NCI-H1048 (cell line): ENCODE data around the gene BATF3.

Experiments used
- DNase-seq: peaks from one replicate; lab custom pipeline; 2025; lab: John Stamatoyannopoulos, UW

Gene BATF3

DNA sequence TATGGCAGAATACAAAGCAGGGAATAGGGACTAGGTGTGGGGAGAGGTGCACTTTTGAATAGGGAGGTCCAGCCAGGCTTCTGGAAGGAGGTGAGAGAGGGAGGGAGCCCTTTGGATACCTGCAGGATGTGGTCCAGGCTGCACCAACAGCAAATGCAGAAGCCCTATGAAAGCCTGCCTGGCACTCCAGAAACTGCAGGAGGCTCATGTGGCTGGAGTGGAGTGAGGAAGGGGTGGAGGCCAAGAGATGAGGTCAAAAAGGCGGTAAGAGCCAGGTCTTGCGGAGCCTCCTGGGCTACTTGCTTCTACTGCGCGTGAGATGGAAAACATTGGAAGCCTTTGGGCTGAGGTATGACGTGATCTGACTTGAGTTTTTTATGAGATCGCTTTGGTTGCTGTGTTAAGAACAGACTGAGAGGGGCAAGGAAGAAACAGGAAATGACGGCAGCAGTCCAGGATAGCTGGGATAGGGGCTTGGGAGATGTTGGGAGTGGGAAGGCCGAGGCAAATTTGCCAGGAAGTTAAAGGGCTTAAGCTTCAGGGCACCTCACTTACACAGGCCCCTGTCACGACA, 4.4 kb upstream of the BATF3 start:
- no peak for DNase-seq

DNA sequence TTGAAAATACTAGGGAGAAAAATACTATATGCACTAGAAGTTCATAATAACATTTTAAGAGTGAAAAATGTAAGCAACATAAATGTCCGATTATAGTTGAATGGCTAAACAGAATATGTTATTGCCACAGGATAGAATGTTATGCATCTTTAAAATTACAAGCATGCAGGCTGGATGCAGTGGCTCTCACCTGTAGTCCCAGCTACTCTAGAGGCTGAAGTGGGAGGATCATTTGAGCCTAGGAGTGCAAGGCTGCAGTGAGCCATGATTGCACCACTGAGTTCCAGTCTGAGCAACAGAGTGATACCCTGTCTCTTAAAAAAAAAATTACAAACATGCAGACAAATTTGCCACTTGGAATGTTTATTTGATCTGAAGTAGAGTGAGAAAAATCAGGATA, 3.0 kb upstream of the BATF3 start:
- no peak for DNase-seq

DNA sequence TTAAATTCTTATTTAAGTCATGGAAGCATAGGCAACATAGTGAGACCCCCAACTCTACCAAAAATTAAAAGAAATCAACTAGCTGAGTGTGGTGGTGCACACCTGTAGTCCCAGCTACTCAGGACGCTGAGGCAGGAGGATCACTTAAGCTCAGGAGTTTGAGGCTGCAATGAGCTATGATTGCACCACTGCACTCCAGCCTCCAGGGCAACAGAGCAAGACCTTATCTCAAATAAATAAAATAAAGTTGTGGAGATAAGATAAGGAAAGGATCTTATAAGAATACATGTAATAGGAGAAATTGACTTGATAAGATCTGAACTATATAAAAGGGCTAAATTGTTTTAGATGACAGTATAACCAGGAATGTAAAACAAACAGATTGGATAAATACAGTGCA, 2.3 kb upstream of the BATF3 start:
- DNase-seq, result no peak

DNA sequence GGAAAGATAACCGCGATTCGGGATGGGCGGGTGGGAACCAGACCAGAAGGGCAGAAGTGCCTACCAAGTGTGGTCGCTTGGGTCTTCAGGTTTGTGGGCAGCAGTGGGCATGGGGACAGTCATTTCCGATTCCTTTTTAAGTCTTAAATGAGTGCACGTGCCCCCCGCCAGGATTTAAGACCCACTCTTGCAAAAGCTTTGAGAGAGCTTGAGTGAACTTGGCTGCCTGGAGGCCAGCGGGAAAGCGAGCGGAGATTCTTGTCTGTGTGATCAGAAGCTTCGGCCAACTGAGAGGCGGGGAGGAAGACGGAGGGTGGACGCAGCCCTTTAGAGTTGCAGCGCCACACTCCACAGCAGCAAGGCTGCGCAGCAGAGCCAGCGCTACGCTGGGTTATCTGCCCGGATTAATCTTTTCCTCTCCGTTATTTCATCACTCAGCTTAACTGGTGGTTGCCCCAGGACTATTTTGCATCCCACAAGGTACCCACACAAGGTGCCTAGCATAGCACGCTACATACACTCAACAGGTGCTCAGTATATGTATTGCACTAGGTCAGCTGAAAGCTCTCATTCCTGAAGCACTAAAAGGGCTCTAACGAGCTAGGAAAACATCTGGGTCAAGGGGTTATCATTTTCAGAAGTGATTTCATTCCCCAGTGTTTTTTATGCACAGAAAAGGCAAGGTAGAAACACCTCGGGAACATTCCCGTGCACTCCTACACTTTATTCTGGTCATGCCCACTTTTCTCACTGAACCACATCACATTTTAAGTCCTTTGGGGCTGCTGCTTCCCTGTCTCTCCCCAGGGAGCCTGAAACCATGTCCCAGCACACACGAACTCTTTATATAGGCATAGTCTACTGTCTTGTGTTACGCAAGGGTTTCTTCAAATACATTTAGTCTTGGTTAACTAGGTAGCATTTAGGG, 1.5 kb upstream of the BATF3 start:
- no peak for DNase-seq

DNA sequence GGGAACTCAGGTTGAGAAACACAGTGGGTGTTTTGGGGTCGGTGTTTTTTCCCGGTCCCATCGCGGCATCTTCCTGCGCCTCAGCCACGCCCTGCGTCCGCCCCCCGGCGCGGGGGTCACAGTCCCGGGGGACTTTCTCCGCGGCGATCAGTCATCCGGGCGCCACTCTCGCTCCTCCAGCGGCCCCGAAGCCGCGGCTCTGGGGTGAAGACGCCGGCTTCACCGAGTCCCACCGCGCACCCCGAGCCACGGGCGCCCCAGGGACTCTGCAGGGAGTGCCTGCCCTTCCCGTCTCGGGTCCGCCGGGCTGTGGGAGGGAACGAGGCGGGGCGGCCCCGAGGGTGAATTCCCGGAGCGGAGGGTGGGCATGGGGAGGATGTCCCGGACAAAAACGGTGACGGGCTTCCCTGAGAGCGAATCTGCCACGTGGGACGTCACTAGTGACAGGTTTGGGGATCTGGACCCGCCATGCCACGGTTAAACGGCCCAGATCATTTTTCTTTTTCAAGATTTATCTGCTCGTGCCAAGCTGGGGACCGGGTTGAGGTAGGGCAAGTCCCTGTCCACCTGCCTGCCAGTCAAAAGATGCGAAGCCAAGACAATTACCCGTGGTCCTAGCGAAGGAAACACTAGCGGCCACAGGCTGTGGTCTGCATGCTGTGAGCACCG, 717 bp upstream of the BATF3 start:
- DNase-seq, result no peak

DNA sequence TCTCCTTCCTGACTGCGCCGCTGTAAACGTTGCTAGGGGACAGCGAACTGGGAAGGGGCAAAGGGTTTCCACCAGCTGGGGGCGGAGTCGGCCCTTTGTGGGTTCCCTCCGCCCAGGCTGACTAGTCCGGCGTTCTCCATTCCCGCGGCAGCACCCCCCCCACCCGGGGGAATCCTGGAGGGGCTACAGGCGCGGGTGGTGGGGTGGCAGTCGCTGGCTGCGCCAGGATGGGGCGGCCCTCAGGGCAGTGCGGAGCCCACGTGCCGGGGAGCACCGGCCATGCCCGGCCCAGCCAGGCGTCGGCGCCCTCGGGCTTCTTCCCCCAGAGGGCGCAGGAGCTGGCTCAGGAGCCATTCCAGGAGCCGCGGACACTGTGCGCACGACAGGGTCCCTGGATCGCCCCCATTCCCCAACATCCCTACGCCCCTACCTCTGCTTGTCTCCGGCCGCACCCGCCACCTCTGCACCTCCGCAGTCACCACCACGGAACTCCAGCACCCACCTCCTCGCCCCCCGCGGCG, 476 bp downstream of the BATF3 start:
- peak; percentile 51 for DNase-seq

DNA sequence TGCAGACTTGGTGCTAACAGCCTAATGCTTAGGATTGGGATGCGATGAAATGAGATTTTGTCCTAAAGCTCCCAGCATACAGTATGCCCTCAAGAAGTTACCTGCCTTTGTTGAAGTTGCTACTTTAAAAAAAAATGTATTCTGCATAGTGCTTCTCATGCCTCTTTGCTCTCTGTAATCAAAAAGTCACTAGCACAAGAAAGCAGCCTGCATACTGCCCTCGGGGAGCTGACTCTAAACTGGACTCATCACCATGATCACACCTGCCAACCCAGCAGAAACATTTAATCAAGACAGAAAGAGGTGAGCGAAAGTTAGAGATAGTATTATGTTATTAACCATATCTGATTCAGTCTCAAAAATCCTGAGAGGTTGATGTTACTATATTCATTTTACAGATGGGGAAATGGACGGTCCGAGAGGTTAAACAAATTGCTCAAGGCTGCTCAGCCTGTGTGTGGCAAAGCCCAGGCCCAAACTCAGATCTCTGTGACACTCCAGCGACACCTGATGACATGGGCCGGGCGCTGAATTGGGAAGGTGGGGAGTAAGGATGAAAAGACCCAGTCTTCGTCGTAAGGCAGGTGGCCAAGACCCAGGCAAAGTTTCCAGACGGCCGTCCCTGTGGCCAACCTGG, 1.1 kb downstream of the BATF3 start:
- no peak for DNase-seq

DNA sequence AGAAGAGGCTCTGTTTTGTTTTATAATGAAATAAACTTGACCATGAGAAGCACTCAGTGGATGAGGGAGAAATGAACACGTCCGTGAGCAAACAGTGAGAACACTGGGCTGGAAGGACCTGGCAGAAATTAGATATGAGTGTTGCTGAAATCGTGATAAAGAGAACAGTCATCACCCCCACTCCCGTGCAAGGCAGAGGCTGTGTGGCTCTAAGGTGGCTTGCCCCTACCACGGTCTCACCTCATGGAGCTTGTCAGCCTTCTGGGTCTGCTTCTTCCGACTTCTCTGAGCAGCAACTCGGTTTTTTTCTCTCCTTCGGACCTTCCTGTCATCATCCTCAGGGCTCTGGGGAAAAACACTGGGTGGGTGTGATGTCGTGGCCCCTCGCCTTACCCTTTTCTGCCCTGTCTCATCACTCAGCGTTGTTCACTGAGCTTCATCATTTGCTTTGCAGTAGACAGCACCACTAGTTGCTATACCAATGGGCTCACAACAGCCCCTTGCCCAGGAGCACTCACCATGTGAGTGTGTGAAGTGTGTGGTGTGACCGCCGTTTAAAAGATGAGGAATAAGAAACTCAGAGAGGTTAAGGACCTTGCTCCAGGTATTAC, 2.8 kb downstream of the BATF3 start:
- DNase-seq, result no peak

DNA sequence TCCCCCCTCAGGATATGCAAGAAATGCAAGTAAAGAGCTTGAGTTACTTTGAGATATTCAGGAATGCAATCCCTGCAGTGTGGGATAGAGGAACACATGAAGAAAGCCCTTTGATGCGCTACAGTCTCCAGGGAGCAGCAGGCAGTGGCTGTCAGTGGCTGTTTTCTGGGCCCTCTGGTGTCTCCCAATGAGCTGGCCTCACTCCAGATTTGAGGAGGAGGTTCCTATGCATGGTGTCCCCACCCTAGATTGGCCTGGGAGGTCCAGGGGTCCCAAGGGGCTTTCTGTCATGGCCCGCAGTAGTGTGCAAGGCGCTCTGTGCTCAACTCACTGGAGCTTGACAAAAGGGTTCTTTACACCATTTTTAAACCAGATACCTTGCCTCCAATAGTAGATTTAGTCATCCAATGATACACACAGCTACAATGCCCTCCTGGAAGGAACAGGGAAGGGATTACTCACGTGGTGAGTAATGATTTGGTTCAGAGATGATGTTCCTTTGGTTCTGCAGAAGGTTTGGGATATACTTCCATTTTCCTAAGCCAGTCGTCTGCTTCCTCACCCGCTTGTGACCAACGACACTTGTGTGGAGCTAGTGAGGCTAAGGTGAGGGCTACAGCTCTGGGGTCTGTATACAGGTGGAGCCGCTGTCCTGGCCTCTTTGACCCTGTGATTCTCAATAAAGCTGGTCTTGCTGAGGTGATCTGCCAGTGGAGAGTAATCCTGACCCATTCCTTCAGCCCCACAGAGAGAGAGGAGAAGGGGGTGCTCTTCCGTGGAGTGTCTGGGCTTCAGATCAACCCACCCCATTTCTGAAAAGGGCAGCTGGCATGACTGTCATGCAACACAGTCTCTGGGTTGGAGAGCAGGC, 6.6 kb downstream of the BATF3 start:
- DNase-seq, result no peak

DNA sequence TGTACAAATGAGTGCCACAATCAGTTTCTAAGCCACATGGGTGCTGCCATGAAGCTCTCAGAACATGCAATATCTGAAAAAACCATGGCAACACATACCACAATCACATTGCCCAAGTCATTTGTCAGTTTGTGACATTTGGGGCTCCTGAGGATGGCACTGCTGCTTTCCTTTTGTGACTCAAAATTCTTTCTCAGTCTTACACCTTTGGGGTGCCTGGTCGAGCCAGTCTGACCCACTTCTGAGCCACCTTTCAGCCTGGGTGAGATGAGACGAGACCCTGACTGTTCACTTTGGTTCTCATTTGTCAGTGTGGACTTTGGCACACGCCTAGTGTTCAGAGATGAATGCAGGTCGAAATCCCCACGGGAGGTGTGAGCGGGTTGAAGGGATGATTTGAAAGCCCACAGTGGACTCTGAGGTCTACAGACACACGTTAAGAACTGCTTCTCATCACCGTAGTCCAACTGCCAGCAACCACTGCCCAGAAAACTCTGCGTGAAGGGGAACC, 8.0 kb downstream of the BATF3 start:
- no peak for DNase-seq

DNA sequence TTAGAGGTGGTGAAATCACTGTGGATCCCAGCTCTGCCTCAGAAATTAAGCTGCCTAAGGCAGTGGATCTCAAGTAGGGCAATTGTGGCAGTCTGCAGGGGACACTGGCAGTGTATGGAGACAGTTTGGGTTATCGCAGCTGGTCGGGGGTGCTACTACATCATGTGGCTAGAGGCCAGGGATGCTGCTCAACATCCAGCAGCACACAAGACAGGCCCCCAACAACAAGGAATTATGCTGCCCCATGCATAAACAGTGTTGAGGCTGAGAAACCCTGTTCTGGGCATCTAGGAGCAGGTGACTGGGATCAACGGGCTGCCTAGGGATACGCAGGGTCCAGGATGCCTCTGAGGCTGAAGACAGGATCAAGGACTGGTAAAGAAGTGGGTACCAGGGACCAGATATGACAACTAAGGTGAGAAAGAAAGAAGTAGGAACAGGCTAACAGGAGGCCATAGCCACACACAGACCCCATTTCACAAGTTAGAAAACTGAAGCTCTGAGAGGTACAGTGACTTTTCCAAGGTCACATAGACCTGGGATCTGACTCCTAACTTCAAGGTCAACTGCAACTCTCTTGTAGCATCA, 8.7 kb downstream of the BATF3 start:
- no peak for DNase-seq

DNA sequence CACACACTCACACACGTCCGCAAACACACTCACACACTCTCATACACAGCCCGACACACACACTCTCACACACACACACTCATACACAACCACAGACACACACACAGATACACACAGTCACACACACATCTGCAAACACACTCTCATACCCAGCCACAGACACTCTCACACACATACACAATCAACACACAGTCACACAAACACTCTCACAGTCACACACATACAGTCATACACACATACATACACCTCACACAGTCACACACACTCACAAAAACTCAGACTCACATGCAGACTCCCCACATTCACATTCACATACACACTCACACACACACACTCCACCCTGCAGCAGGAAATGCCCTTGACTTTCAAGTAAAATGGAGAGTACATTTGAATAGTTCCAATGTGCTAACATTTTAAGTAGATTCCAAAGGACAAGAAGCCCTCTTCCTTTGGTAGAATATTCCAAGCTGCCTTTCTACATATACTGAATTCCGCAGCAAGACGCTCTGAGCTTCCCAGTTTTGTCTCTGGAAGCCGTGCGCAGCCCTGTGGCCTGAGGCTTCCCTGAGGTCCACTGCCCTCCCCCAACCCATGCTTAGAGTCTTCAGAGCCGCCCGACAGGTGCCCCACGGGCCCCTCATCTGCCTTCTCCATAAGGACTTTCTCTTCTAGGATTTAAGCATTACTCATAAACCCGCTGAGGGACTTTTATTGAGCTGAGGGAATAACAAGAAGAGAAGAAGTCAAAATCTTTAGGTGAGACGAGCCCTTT, 9.7 kb downstream of the BATF3 start:
- DNase-seq, result no peak

DNA sequence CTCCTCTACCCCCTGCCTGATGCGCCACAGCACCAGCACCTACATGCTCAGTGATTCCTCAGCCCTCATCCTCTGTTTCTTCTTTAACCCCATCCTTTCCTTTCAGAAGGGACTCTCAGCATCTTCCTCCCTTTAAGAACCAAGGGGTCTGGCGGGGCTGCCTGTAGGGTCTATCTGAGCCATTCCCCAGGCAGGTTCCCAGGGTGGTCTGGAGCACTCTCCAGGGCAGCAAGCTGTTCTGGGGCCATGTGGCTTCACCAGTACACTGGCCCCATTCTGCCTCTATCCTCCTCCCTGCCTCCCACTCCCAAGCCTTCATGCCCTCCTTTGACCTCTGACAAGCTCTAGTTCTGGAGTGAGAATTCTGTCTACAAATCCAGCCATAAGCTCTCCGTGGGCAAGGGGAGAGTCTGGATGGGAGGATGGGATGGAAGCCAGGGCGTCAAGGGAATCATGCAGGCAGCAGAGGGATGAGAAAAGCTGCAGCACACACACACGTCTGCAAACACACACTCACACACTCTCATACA, 10.4 kb downstream of the BATF3 start:
- no peak for DNase-seq

DNA sequence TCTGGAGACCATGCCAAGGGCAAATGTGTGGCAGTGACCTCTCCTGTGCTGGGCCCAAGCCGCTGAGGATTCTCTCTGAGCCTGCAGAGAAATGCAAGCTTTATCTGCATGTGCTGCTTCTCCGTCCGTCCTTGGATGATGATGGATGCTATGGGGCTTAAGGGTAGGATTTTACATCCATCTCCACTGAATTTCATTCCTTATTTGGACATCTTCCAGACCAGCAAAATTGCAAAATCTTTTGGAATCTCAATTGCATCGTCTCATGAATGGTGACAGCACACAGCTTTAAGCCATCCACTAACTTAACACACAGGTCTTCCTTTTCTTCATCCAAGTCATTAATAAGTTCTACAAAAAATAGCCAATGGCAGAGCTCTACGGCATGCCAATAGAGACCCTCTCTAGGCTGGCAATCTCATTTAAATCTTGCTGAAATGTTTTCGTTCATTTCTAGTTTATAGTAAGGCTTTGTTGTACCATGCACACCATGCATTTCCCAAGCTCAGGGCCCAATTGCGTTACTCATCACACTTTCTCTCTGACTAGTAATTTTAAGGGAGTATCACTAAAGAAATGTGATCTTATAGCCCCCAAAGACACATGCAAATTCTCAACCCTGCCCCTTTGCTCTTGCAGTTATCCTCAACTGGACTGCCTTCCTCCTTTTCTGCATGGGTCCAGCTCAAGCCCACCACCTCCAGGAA, 11.1 kb downstream of the BATF3 start:
- DNase-seq, result no peak

DNA sequence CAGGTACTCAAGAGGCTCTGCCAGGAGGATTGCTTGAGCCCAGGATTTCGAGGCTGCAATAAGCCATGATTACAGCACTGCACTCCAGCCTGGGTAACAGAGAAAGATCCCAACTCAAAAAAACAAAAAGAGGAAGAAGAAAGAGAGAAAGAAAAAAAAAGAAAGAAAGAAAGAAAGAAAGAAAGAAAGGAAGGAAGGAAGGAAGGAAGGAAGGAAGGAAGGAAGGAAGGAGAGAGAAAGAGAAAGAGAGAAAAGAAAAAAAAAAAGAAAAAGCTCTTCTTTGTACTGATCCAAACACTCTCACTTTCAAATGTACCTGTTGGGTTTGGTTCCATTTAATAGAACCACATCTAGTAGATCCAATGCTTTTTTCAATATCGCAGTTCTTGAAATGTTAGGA, 11.8 kb downstream of the BATF3 start:
- no peak for DNase-seq

DNA sequence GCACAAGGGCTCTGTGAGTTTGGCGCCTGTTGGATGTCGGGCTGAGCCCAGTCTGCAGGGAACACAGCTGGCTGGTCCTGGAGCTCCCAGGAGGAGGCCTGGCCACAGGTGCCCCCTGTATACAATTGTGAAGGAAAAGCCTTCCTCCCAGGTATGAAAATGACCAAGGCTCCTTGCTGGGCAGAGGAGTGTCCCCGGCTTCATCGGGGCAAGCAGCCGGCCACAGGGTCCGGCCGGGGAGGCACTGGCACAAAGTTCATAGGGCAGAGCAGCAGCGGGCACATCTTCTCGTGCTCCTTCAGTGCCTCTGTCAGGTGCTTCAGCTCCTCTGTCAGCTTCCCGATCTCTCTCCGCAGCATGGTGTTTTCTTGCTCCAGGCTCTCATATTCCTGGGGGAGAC, 13.0 kb downstream of the BATF3 start:
- no peak for DNase-seq

DNA sequence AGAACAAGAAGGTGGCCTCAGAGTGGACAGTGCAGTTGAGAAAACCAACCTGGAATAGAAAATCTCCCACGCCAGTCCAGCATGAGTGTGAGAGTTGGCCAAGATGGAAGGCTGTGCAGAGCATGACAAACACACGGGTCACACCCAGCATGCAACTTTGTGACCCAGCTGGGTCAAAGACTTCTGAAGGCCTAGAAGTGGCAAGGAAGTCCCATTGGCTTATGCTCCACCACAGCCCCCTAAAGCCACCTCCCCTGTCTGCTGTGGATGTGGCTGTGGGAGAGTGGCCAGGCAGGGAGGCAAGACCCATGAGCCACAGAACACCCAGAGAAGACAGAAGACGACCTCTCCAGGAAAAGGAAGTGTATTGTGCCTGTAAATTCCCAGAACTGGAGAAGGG, 13.6 kb downstream of the BATF3 start:
- DNase-seq, result no peak

DNA sequence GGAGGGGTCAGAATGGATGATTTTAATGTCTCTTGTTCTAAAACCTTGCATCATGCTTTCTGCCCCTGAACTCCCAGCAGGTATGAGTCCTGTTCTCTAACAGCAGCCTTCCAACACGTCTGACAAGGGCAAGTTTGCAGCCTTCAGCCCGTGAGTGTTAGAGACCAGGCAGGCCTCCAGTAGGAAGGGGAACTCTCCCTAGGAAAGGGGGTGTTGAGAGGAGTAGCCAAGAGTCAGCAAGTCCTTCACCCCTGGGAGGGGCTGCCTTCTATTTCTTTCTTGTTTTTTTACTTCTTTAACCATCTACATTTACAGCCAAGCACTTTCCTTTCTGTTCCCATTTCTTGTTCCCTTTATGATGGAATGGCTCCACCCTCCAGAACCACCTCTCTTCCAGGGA, 14.2 kb downstream of the BATF3 start:
- DNase-seq, result no peak
